DND-41 (cell line): ENCODE measurements around the gene PRICKLE2.

Experiments used
- ATAC-seq: fragments of 200-7000 bp; cut with Tn5 transposase; 3 replicates; pipeline ENCODE4 v1.9.1; 2021; ENCODE audit warnings: low read depth; ENCODE audit not compliant: insufficient read depth
- DNase-seq: peaks from one replicate; pipeline ENCODE4 v3.0.0-alpha.2; 2020
- H2AFZ ChIP-seq: 2 replicates; pipeline ENCODE4 v1.6.0; 2012; ENCODE audit warnings: low read depth, low read length
- H3K27ac ChIP-seq: 2 replicates; pipeline ENCODE4 v1.5.1; 2012; ENCODE audit warnings: low read length, inconsistent platforms
- H3K27me3 ChIP-seq: fragments of 200-600 bp; sonication (generic); 2 replicates; pipeline ENCODE4 v1.6.0; 2012; ENCODE audit warnings: low read length, mild to moderate bottlenecking, inconsistent platforms; ENCODE audit not compliant: insufficient read depth, poor library complexity
- H3K36me3 ChIP-seq: 2 replicates; pipeline ENCODE4 v1.5.1; 2012; ENCODE audit warnings: low read length, inconsistent platforms; ENCODE audit not compliant: insufficient read depth
- H3K4me1 ChIP-seq: 2 replicates; pipeline ENCODE4 v1.5.1; 2012; ENCODE audit warnings: mild to moderate bottlenecking, low read length; ENCODE audit not compliant: insufficient read depth
- H3K4me2 ChIP-seq: 2 replicates; pipeline ENCODE4 v1.6.0; 2012; ENCODE audit warnings: mild to moderate bottlenecking, moderate library complexity, low read length, inconsistent platforms; ENCODE audit not compliant: insufficient read depth
- H3K4me3 ChIP-seq, 2 experiments: fragments of 200-600 bp in 1 of 2; shearing (Covaris generic) in 1 of 2; 2 replicates each; pipeline ENCODE4 v1.5.1; 2012 to 2016; ENCODE audit warnings: inconsistent platforms in 2 of 2, low read length in 2 of 2, mild to moderate bottlenecking in 2 of 2, low read depth in 1 of 2, moderate library complexity in 1 of 2
- H3K79me2 ChIP-seq: 2 replicates; pipeline ENCODE4 v1.6.0; 2012; ENCODE audit warnings: low read length, inconsistent platforms; ENCODE audit not compliant: insufficient read depth
- H3K9ac ChIP-seq: 2 replicates; pipeline ENCODE4 v1.6.0; 2012; ENCODE audit warnings: low read depth, mild to moderate bottlenecking, inconsistent platforms, low read length, moderate library complexity
- H3K9me3 ChIP-seq: 2 replicates; pipeline ENCODE4 v1.5.1; 2012; ENCODE audit warnings: low read length, moderate library complexity, mild to moderate bottlenecking, inconsistent platforms; ENCODE audit not compliant: insufficient read depth, severe bottlenecking
- H4K20me1 ChIP-seq: 2 replicates; pipeline ENCODE4 v1.6.0; 2012; ENCODE audit warnings: low read length; ENCODE audit not compliant: insufficient read depth
- EZH2 ChIP-seq: IDR thresholded peaks from 3 replicates; pipeline ENCODE4 v1.6.1; 2012; ENCODE audit warnings: borderline replicate concordance, low read depth, mild to moderate bottlenecking, moderate library complexity, low read length, inconsistent platforms; ENCODE audit not compliant: severe bottlenecking
- TF ChIP-seq, protein P1 (sequence below): IDR thresholded peaks from 2 replicates; pipeline ENCODE4 v1.5.1; 2012; ENCODE audit warnings: borderline replicate concordance, low read length, moderate library complexity, mild to moderate bottlenecking; ENCODE audit not compliant: poor library complexity, severe bottlenecking; ENCODE audit errors: extremely low read depth

The PRICKLE2 gene

GRCh38 chr3:64150623-64151207 is 74.6 kb downstream of the PRICKLE2 start:
- H3K36me3 ChIP-seq, result no peaks in the 10 kb centered on the region
- no peaks in the 10 kb centered on the region for H3K27me3 ChIP-seq
- H3K27ac ChIP-seq, result no peak overlapping the region
- no peak for DNase-seq
- H3K4me2 ChIP-seq, result no peak overlapping the region
- no peaks in the 10 kb centered on the region for H3K79me2 ChIP-seq
- TF ChIP-seq, protein P1, sequence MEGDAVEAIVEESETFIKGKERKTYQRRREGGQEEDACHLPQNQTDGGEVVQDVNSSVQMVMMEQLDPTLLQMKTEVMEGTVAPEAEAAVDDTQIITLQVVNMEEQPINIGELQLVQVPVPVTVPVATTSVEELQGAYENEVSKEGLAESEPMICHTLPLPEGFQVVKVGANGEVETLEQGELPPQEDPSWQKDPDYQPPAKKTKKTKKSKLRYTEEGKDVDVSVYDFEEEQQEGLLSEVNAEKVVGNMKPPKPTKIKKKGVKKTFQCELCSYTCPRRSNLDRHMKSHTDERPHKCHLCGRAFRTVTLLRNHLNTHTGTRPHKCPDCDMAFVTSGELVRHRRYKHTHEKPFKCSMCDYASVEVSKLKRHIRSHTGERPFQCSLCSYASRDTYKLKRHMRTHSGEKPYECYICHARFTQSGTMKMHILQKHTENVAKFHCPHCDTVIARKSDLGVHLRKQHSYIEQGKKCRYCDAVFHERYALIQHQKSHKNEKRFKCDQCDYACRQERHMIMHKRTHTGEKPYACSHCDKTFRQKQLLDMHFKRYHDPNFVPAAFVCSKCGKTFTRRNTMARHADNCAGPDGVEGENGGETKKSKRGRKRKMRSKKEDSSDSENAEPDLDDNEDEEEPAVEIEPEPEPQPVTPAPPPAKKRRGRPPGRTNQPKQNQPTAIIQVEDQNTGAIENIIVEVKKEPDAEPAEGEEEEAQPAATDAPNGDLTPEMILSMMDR, result no peak
- no peaks in the 10 kb centered on the region for H4K20me1 ChIP-seq
- no peak for ATAC-seq
- no peak overlapping the region for H3K4me3 ChIP-seq
- H3K9ac ChIP-seq, result no peak overlapping the region
- H2AFZ ChIP-seq, result no peak overlapping the region
- no peaks in the 10 kb centered on the region for H3K4me1 ChIP-seq
- no peaks in the 10 kb centered on the region for H3K9me3 ChIP-seq

GRCh38 chr3:64149886-64150285 is 75.4 kb downstream of the PRICKLE2 start:
- no peaks in the 10 kb centered on the region for H3K79me2 ChIP-seq
- no peak overlapping the region for H3K27ac ChIP-seq
- no peak overlapping the region for H3K9ac ChIP-seq
- no peak for ATAC-seq
- H3K4me2 ChIP-seq, result no peak overlapping the region
- no peaks in the 10 kb centered on the region for H3K27me3 ChIP-seq
- DNase-seq, result no peak
- no peak for TF ChIP-seq EZH2
- H4K20me1 ChIP-seq, result no peaks in the 10 kb centered on the region
- no peaks in the 10 kb centered on the region for H3K9me3 ChIP-seq
- no peak overlapping the region for H3K4me3 ChIP-seq
- no peaks in the 10 kb centered on the region for H3K4me1 ChIP-seq
- no peaks in the 10 kb centered on the region for H3K36me3 ChIP-seq
- no peak overlapping the region for H2AFZ ChIP-seq

DNA sequence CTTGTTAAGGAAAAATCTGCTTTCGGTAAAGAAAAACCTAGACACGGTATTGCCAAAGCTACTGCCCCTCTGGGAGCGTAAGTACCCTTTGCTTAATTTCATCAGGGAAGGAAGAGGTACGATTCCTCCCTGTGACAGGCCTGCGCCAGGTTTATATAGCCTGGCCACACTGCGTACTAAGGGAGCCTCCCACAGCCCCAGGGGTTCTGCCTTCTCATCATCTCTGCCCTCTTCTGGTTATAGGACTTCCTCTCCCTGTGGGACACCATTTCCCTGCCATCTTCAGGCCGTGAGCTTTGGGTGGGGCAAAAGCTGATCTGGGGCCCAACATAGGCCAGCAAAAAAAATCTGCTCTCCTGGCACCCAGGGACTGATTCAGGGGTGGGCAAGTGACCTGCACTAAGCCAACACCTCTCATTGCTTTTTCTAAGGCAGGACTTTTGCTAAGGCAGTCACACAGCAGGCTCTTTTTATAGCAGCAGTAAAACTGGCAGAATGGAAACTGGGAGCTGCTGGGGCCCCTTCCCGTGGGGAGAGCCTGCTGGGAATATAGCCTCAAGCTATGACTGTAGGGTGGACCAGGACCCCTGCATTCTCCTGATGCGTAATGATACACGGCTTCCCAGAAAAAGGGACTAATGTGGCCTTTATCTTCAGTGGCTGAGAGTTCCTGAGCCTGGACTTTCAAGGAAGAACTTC is 76.2 kb downstream of the PRICKLE2 start:
- Histone ChIP-seq H4K20me1 (no peaks in the 10 kb centered on the region), H3K4me3 (no peak overlapping the region), H3K9ac (no peak overlapping the region), H3K9me3 (no peaks in the 10 kb centered on the region), H3K27me3 (no peaks in the 10 kb centered on the region), H2AFZ (no peak overlapping the region), H3K79me2 (no peaks in the 10 kb centered on the region), H3K4me1 (no peaks in the 10 kb centered on the region), H3K27ac (no peak overlapping the region), H3K4me2 (no peak overlapping the region), H3K36me3 (no peaks in the 10 kb centered on the region)
- DNase-seq (no peak), ATAC-seq (no peak)
- TF ChIP-seq, protein P1, result no peak
- no peak for TF ChIP-seq EZH2

- no peaks in the 10 kb centered on the region for H4K20me1 ChIP-seq
- no peak overlapping the region for H2AFZ ChIP-seq
- ATAC-seq, result no peak
- no peak overlapping the region for H3K9ac ChIP-seq
- H3K27me3 ChIP-seq, result no peaks in the 10 kb centered on the region
- no peak for TF ChIP-seq EZH2
- TF ChIP-seq, protein P1, result no peak
- H3K36me3 ChIP-seq, result no peaks in the 10 kb centered on the region
- H3K4me1 ChIP-seq, result no peaks in the 10 kb centered on the region
- no peak overlapping the region for H3K4me3 ChIP-seq
- H3K9me3 ChIP-seq, result no peaks in the 10 kb centered on the region
- no peaks in the 10 kb centered on the region for H3K79me2 ChIP-seq
- no peak for DNase-seq
- H3K4me2 ChIP-seq, result no peak overlapping the region
- no peak overlapping the region for H3K27ac ChIP-seq
These were observed 78.1 kb downstream of the PRICKLE2 start for GRCh38 chr3:64147211-64147610.
